OCI-LY1 (cell line): ENCODE data around the gene UNC5B.

Source experiments
- H2AFZ ChIP-seq: fragments of 200-600 bp; sonication (generic), shearing (Covaris generic); 2 replicates; pipeline ENCODE4 v1.6.0; 2014; ENCODE audit warnings: antibody characterized with exemption, mild to moderate bottlenecking, low read length
- H3F3A ChIP-seq: fragments of 200-600 bp; sonication (generic), shearing (Covaris generic); 2 replicates; pipeline ENCODE4 v1.6.0; 2014; ENCODE audit warnings: mild to moderate bottlenecking, antibody characterized with exemption, low read length, moderate library complexity; ENCODE audit not compliant: insufficient read depth
- H3K27ac ChIP-seq: fragments of 200-600 bp; sonication (generic); 2 replicates; pipeline ENCODE4 v1.5.1; 2014; ENCODE audit warnings: low read length, mixed run types, mild to moderate bottlenecking, low read depth; ENCODE audit not compliant: poor library complexity, severe bottlenecking
- H3K27me3 ChIP-seq: fragments of 200-600 bp; sonication (generic); 2 replicates; pipeline ENCODE4 v1.6.0; 2014; ENCODE audit warnings: antibody characterized with exemption, mild to moderate bottlenecking, low read length, moderate library complexity; ENCODE audit not compliant: insufficient read depth
- H3K36me3 ChIP-seq: fragments of 200-600 bp; sonication (generic); 2 replicates; pipeline ENCODE4 v1.6.1; 2014; ENCODE audit warnings: mild to moderate bottlenecking, antibody characterized with exemption, low read length, moderate library complexity, mixed read lengths; ENCODE audit not compliant: insufficient read depth
- H3K4me1 ChIP-seq: fragments of 200-600 bp; sonication (generic); 2 replicates; pipeline ENCODE4 v1.5.1; 2014; ENCODE audit warnings: mild to moderate bottlenecking, low read length, moderate library complexity; ENCODE audit not compliant: insufficient read depth, severe bottlenecking
- H3K4me2 ChIP-seq: fragments of 200-600 bp; sonication (generic), shearing (Covaris generic); 2 replicates; pipeline ENCODE4 v1.6.1; 2014; ENCODE audit warnings: low read length
- H3K4me3 ChIP-seq: fragments of 200-600 bp; sonication (generic); 2 replicates; pipeline ENCODE4 v1.5.1; 2014; ENCODE audit warnings: low read length, low read depth, mild to moderate bottlenecking, mixed read lengths; ENCODE audit not compliant: poor library complexity, severe bottlenecking
- H3K79me2 ChIP-seq: fragments of 200-600 bp; shearing (Covaris generic); 2 replicates; pipeline ENCODE4 v1.6.1; 2016; ENCODE audit warnings: mixed run types, low read length, mixed read lengths; ENCODE audit not compliant: insufficient read depth
- H3K9ac ChIP-seq: fragments of 200-600 bp; sonication (generic), shearing (Covaris generic); 2 replicates; pipeline ENCODE4 v1.6.1; 2014; ENCODE audit warnings: mild to moderate bottlenecking, low read length, mixed read lengths
- H3K9me2 ChIP-seq: fragments of 200-600 bp; sonication (generic), shearing (Covaris generic); 2 replicates; pipeline ENCODE4 v1.6.1; 2014; ENCODE audit warnings: low read depth, mild to moderate bottlenecking, low read length, mixed read lengths
- H3K9me3 ChIP-seq: fragments of 200-600 bp; shearing (Covaris generic); 2 replicates; pipeline ENCODE4 v1.6.1; 2014; ENCODE audit warnings: low read length, mixed read lengths
- H4K20me1 ChIP-seq: fragments of 200-600 bp; sonication (generic), shearing (Covaris generic); 2 replicates; pipeline ENCODE4 v1.6.0; 2016; ENCODE audit warnings: mild to moderate bottlenecking, low read length; ENCODE audit not compliant: insufficient read depth
- CTCF ChIP-seq: fragments of 200-600 bp; sonication (generic), shearing (Covaris generic); IDR thresholded peaks from 2 replicates; pipeline ENCODE4 v1.5.1; 2017; ENCODE audit warnings: mild to moderate bottlenecking, antibody characterized with exemption, low read length, moderate library complexity, mixed read lengths
- EZH2 ChIP-seq: fragments of 200-600 bp; sonication (generic), shearing (Covaris generic); IDR thresholded peaks from 2 replicates; pipeline ENCODE4 v1.8.0; 2017; ENCODE audit warnings: borderline replicate concordance, mixed run types, mild to moderate bottlenecking, antibody characterized with exemption, low read length, moderate library complexity, mixed read lengths

The UNC5B gene

GRCh38 chr10:71252220-71252619 lies 39.9 kb downstream of the UNC5B start:
- Histone ChIP-seq H3K4me3 (no peak overlapping the region), H3K9ac (no peak overlapping the region), H3K4me1 (no peaks in the 10 kb centered on the region), H3K27ac (no peak overlapping the region), H3K27me3 (0 out of 2 replicates have a peak, but pooled peaks cover 2% of the 10 kb centered on the region), H4K20me1 (no peaks in the 10 kb centered on the region), H2AFZ (no peak overlapping the region), H3F3A (no peaks in the 10 kb centered on the region), H3K9me2 (no peaks in the 10 kb centered on the region), H3K79me2 (no peaks in the 10 kb centered on the region), H3K4me2 (no peak overlapping the region), H3K9me3 (no peaks in the 10 kb centered on the region), H3K36me3 (no peaks in the 10 kb centered on the region)
- TF ChIP-seq EZH2 (no peak), CTCF (no peak)

GRCh38 chr10:71253981-71254818 lies 41.8 kb downstream of the UNC5B start:
- H3K4me1 ChIP-seq: no peaks in the 10 kb centered on the region
- no peak overlapping the region for H3K4me3 ChIP-seq
- H4K20me1 ChIP-seq: no peaks in the 10 kb centered on the region
- H3K9ac ChIP-seq: no peak overlapping the region
- no peaks in the 10 kb centered on the region for H3K9me2 ChIP-seq
- no peaks in the 10 kb centered on the region for H3K79me2 ChIP-seq
- H2AFZ ChIP-seq: no peak overlapping the region
- H3K36me3 ChIP-seq: no peaks in the 10 kb centered on the region
- 0 out of 2 replicates have a peak, but pooled peaks cover 2% of the 10 kb centered on the region for H3K27me3 ChIP-seq
- H3F3A ChIP-seq: no peaks in the 10 kb centered on the region
- no peaks in the 10 kb centered on the region for H3K9me3 ChIP-seq
- TF ChIP-seq EZH2 (no peak), CTCF (no peak)
- H3K27ac ChIP-seq: no peak overlapping the region
- H3K4me2 ChIP-seq: no peak overlapping the region

GRCh38 chr10:71254834-71255549 lies 42.6 kb downstream of the UNC5B start:
- no peaks in the 10 kb centered on the region for H3K36me3 ChIP-seq
- 0 out of 2 replicates have a peak, but pooled peaks cover 2% of the 10 kb centered on the region for H3K27me3 ChIP-seq
- no peaks in the 10 kb centered on the region for H3K4me1 ChIP-seq
- H3K9ac ChIP-seq: no peak overlapping the region
- no peak overlapping the region for H3K4me2 ChIP-seq
- no peaks in the 10 kb centered on the region for H3K79me2 ChIP-seq
- TF ChIP-seq CTCF (no peak), EZH2 (no peak)
- no peak overlapping the region for H3K4me3 ChIP-seq
- no peak overlapping the region for H3K27ac ChIP-seq
- no peaks in the 10 kb centered on the region for H4K20me1 ChIP-seq
- no peaks in the 10 kb centered on the region for H3K9me2 ChIP-seq
- H2AFZ ChIP-seq: no peak overlapping the region
- no peaks in the 10 kb centered on the region for H3K9me3 ChIP-seq
- no peaks in the 10 kb centered on the region for H3F3A ChIP-seq
